Midbrain (tissue), 1 donor: ENCODE measurements around the gene SCYL2.
"Not testable (repeated sequence)": the region's sequence is repeated elsewhere in the genome, so short reads cannot be mapped to it uniquely, and the experiment has no call there.

Experiments used
- DNase-seq: peaks from one replicate; lab custom pipeline; 2025; lab: John Stamatoyannopoulos, UW

SCYL2 gene

GRCh38 chr12:100266835-100267602, at the start of gene SCYL2, which contains the start of gene DEPDC4:
Gene SCYL2 (plus strand): TSS chr12:100267177. CDS start chr12:100282971, 15,794 bp downstream.
Gene DEPDC4 (minus strand): TSS chr12:100267079. CDS start chr12:100267076, 3 bp downstream.
- peak; percentile 97 for DNase-seq

- no peak for DNase-seq
Observed at GRCh38 chr12:100219328-100220109, 47.5 kb upstream of the SCYL2 start.

DNA sequence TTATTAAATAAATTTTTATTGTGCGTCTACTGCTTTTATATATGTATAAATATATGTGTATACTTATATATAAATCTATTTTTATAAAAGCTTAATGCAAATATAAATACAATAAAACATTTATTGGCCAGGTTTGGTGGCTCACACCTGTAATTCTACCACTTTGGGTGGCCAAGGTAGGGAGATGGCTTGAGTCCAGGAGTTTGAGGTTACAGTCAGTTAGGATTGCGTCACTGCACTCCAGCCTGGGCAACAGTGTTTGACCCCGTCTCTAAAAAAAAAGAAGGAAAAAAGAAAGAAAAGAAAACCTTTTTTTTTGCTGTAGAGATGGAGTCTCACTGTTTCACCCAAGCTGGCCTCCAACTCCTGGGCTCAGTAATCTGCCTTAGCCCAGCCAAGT, 45.5 kb upstream of the SCYL2 start:
- DNase-seq, result no peak

DNA sequence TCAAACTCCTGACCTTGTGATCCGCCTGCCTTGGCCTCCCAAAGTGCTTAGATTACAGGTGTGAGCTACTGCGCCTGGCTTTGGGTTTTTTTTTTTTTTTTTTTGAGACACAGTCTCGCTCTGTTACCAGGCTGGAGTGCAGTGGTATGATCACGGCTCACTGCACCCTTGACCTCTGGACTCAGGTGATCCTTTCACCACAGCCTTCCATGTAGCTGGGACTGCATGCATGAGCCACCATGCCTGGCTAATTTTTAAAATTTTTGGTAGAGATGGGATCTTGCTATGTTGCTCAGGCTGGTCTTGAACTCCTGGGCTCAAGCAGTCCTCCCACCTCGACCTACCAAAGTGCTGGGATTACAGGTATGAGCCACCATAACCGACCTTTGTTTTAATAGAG, 44.8 kb upstream of the SCYL2 start:
- DNase-seq, result not testable (repeated sequence)

DNA sequence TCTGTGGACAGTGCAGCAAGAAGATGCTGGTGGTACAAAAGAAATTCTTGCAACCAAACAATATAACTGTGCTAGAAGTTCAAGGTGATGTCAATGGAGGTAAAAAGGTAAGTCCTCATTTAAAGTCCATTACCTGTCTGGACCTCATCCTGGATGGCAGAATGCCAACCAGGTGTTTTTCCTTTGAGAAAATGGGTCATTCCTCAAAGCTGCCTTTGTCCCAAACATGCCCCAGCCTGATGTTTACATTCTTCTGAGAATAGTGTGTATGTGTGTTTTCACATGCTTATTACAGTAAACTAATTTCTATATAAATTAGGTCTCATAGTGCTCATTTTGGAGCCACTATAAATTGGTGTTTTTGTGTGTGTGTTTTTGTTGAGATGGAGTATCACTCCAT, 41.5 kb upstream of the SCYL2 start:
- DNase-seq, result no peak

- no peak for DNase-seq
Observed at GRCh38 chr12:100229036-100229635, 37.8 kb upstream of the SCYL2 start.

DNA sequence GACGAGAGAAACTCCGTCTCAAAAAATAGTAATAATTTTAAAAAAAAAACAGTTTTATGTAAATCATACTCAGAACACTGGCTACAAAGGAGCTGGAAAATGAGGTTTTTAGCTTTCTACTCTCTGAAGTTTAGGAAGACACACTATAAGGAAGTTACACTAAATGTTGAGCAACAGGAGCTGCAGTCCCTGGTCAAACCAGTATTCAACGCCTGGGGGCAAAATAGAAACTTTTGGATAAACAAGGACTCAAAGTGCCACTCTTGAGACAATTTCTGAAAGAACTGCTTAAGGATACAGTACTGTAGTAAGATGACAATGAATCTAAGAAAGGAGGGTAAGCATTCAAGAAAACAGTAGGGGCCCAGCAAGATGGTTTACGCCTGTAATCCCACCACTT, 37.1 kb upstream of the SCYL2 start:
- no peak for DNase-seq

- DNase-seq, result not testable (repeated sequence)
Observed at GRCh38 chr12:100231873-100232272, 35.1 kb upstream of the SCYL2 start.

- no peak for DNase-seq
Observed at GRCh38 chr12:100234166-100234565, 32.8 kb upstream of the SCYL2 start.

- DNase-seq, result peak; percentile 56
Observed at GRCh38 chr12:100234591-100235304, 32.2 kb upstream of the SCYL2 start.

- no peak for DNase-seq
Observed at GRCh38 chr12:100238801-100239200, 28.2 kb upstream of the SCYL2 start.

GRCh38 chr12:100239589-100239988, 27.4 kb upstream of the SCYL2 start:
- DNase-seq, result no peak

DNA sequence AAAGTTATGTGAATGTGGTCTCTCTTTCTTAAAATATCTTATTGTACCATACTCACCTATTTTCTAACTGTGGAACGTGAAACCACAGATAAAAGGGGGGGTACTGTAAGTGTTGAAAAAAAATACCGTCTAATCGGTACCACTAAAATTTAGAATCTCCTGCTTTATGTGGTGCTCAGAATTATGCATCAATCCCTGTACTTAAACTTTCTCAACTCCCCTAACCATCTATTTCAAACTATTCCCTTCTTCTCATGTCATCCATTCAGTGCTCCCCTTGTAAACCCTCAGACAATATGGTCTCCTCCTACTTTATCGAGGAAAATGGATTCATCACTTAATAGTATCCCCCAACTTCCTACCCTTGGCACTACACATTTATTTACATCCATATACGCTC, 23.8 kb upstream of the SCYL2 start:
- DNase-seq, result no peak

- no peak for DNase-seq
Observed at GRCh38 chr12:100247765-100248164, 19.2 kb upstream of the SCYL2 start.

GRCh38 chr12:100248886-100249285, 18.1 kb upstream of the SCYL2 start:
- DNase-seq, result no peak

DNA sequence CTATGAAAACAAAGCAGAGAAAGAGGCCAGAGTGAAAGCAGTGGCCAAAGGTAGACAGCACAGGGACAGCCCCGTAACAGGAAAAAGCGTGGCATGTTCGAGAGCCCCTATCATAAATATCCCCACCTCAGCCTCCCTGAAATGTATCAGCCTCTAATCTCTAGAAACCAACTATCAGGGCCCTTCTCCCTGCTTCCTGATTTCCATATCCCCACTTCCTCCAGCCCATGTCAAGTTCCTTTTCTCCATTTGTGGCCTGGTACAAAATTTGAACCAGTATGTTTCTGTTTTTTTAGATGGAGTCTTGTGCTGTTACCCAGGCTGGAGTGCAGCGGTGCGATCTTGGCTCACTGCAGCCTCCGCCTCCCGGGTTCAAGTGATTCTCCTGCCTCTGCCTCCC, 17.0 kb upstream of the SCYL2 start:
- DNase-seq, result no peak

- no peak for DNase-seq
Observed at GRCh38 chr12:100251917-100252316, 15.1 kb upstream of the SCYL2 start.

- DNase-seq, result no peak
Observed at GRCh38 chr12:100253437-100253836, 13.5 kb upstream of the SCYL2 start.

DNA sequence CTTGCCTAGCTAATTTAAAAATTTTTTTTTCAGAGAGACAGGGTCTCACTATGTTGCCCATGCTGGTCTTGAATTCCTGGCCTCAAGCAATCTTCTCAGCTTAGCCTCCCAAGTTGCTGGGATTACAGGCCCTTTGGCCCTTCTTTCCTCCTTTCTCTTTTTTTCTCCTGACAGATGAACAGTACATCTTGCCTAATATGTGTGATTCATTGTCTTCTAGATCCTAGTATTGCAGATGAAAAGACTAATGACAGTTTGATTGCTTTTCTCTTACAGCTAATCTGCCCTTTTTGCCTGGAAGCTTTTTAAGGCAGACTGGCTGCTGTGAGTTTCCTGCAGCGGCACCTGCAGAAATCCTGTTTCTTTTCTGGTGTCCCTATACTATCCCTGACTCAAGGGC, 12.1 kb upstream of the SCYL2 start:
- DNase-seq, result no peak

DNA sequence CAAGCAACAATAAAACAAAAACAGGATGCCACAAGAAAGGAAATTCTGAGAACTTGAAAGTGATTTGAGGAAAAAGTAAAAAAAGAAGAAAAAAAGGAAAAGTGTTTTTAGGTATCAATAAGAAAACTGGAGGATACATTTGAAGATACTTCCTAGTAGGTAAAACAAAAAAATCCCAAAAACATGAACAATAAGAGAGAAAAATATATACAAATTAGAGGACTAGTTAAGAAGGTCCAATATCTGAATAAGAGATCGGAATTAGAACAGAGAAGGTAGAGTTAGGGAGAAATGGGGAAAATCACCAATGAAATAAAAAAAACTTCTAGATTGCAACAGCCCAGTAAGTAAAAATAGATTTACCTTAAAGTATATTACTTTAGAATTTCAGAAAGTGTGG, 8.8 kb upstream of the SCYL2 start:
- DNase-seq, result no peak

DNA sequence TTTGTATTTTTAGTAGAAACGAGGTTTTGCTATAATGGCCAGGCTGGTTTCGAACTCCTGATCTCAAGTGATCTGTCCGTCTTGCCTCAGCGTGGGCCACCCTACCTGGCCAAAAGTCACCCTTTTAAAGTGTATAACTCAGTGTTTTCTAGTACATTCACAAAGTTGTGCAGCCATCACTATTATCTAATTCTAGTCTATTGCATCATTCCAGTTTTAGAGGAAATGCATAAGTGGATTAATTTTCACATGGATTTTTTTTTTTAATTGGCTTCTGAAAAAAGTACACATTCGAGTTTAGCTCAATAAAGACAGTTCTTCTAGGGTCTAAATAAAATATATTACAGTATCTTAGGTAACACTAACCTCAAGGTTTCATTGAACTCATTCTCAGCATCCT, 3.8 kb upstream of the SCYL2 start:
- DNase-seq, result no peak

DNA sequence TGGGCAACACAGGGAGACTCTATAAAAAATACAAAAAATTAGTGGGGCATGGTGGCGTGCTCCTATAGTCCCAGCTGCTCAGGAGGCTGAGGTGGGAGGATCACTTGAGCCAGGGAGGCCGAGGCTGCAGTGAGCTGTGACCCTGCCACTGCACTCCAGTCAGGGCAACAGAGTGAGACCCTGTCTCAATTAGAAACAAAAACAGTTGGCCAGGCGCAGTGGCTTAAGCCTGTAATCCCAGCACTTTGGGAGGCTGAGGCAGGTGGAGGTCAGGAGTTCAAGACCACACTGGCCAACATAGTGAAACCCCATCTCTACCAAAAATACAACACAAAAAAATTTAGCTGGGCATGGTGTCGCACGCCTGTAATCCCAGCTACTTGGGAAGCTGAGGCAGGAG, 1.9 kb upstream of the SCYL2 start:
- not testable (repeated sequence) for DNase-seq
